HG03469 (cell line): ENCODE measurements around the gene OR5M10.
"Not testable (repeated sequence)": the region's sequence is repeated elsewhere in the genome, so short reads cannot be mapped to it uniquely, and the experiment has no call there.

Experiments
- ATAC-seq: cut with Tn5 transposase; IDR thresholded peaks from one replicate; pipeline ENCODE4 v1.9.1; 2021; ENCODE audit warnings: mild to moderate bottlenecking, moderate library complexity, moderate number of reproducible peaks; ENCODE audit not compliant: unreplicated experiment

Gene OR5M10

GRCh38 chr11:56577621-56578020 is at the start of gene OR5M10:
TSS of gene OR5M10 (minus strand) at chr11:56577721. CDS start at chr11:56577721, 0 bp downstream.
- no peak for ATAC-seq

- no peak for ATAC-seq
Observed at GRCh38 chr11:56625946-56626345, 48.4 kb upstream of the OR5M10 start.

- no peak for ATAC-seq
Observed at GRCh38 chr11:56624661-56625110, 47.2 kb upstream of the OR5M10 start.

DNA sequence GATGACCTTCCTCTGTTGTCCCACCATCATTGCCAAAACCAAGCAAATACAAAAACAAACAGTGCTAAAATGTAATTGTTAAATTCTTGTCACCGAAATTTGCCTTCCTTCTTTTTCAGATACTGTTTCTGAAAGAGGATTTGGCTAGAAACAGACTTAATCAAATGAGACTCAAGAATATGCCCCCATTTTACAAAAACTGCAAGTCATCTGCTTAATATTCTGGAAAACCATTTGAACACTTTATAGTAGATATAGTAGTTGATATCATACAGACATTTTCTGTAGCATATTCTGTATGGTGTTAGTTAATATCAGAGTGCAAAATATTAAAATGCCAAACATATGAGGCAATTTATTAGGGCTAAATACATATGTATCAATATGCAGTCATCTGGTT is 33.7 kb upstream of the OR5M10 start:
- ATAC-seq: no peak

DNA sequence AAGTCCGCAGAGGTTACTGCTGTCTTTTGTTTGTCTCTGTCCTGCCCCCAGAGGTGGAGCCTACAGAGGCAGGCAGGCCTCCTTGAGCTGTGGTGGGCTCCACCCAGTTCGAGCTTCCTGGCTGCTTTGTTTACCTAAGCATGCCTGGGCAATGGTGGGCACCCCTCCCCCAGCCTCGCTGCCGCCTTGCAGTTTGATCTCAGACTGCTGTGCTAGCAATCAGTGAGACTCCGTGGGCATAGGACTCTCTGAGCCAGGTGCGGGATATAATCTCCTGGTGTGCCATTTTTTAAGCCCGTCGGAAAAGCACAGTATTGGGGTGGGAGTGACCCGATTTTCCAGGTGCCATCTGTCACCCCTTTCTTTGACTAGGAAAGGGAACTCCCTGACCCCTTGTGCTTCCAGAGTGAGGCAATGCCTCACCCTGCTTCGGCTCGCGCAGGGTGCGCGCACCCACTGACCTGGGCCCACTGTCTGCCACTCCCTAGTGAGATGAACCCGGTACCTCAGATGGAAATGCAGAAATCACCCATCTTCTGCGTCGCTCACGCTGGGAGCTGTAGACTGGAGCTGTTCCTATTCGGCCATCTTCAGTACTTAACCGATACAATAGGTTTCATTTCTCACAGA is 14.7 kb upstream of the OR5M10 start:
- ATAC-seq: not testable (repeated sequence)

DNA sequence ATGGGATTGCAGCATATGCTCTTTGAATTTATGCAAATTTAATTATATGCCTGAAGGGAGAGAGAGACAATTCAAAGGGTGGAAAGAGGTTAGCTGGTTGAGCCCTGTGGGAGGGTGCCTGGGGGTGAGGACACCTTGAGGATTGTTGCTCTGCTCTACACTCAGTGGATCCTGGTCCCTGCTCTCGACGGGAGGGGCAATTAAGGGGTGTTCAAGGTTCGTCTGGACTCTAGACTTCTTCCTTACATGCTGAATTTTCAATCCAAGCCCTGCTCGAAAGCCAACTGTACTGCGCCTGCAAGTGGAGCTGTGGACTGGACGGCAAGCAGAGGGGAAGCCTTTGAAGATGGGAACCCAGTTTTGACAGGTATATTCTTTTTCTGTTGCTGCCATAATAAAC is 18.9 kb downstream of the OR5M10 start:
- no peak for ATAC-seq

DNA sequence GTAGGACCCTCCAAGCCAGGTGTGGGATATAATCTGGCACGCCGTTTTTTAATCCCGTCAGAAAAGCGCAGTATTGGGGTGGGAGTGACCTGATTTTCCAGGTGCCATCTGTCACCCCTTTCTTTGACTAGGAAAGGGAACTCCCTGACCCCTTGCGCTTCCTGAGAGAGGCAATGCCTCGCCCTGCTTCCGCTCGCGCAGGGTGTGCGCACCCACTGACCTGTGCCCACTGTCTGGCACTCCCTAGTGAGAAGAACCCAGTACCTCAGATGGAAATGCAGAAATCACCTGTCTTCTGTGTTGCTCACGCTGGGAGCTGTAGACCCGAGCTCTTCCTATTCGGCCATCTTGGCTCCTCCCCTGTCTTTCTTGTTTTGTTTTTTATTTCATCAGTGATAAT is 22.8 kb downstream of the OR5M10 start:
- not testable (repeated sequence) for ATAC-seq

DNA sequence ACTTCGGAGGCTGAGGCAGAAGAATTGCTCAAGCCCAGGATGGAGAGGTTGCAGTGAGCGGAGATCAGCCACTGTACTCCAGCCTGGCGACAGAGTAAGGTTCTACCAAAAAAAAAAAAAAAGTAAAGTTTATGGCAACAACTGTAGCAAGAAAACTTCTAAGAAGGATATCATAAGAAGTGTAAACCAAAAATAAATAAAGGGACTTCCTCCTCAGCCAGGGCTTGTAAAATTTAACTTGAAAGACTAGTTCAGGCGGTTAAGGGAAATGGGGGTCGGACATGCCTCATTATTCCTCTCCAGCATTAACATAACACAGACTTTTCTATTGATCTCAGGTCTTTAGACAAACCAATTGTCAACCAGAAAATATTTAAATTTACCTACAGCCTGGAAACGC is 32.0 kb downstream of the OR5M10 start:
- no peak for ATAC-seq

- no peak for ATAC-seq
Observed at GRCh38 chr11:56543739-56544138, 33.8 kb downstream of the OR5M10 start.

DNA sequence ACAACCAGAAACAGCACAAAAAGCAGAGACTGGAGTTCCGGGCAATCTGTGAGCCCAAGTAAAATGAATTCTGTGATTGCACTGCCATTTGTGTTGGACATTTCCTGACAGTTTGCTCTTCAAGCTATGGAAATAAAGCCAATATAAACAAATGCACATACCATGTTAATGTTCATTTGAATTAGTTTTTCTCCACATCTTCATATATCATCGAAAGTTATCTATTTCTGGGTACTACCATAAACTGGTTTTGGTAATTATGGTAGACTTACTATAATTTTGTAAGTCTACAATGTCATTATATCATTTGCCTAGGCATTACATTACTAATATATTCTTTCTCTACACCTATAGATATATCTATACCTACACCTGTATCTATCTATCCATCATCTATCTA is 34.4 kb downstream of the OR5M10 start, which contains the start of gene OR5M11:
Gene OR5M11, minus strand, starts transcription at position 101 of the 400 bp plus-strand sequence. Its CDS starts 0 bp downstream, at position 101.
- no peak for ATAC-seq

GRCh38 chr11:56533054-56533740 is 44.3 kb downstream of the OR5M10 start:
- no peak for ATAC-seq

DNA sequence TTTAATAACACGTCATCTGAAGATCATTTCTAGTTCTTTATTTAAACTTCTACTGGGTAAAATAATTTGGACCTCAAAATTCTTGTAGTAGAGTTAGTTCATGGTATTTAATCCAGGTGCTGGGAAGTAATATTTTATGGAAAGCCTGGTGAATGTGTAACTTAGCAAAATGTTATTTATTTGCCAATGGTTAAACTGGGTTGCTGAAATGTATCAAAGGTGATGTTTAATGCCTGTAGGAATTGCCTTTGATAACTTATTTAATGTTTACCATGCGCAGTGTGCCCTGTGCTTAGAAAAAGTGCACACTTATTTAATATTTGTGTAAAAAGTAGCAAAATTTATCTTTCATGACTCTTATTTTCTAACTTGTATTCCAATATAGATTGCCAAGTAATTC is 45.7 kb downstream of the OR5M10 start:
- no peak for ATAC-seq
